ENCODE measurements around the gene FOXO4. TPM values are rescaled to one million over a fixed set of nuclear protein-coding genes. Genes with fewer than 3 reads are reported as not detected.

Gene FOXO4
- total and polyA plus RNA-seq, 2 of the 13 experiments (the other 11 are each of a cell fraction or from before 2014, with no cell fraction given), result 5.1 to 5.7 TPM

GRCh38 chrX:71068044-71068918 is 27.4 kb upstream of the FOXO4 start, which contains the start of gene SNX12 (continued):
- TF ChIP-seq CREB3 (CRISPR knock-in tag; IDR thresholded peaks at IDR 0.05), result no peak
- no peak for TF ChIP-seq MATR3 (CRISPR knock-in tag; IDR thresholded peaks at IDR 0.05)
- peak; percentile 51 for TF ChIP-seq HNRNPLL (IDR thresholded peaks at IDR 0.05; ENCODE audit: low read depth, low read length, poor library complexity, severe bottlenecking)
- TF ChIP-seq EHMT2 (IDR thresholded peaks at IDR 0.05; ENCODE audit: borderline replicate concordance, low read depth, low read length), result no peak
- peak; percentile 29; the same call in 1 of the 2 replicates for TF ChIP-seq ZNF772 (CRISPR knock-in tag; IDR thresholded peaks at IDR 0.05)
- TF ChIP-seq ATF6 (CRISPR knock-in tag; conservative IDR thresholded peaks at IDR 0.05), result no peak
- TF ChIP-seq NR1H2 (CRISPR knock-in tag; IDR thresholded peaks at IDR 0.05; ENCODE audit: borderline replicate concordance, low read depth), result no peak
- no peak for TF ChIP-seq SRSF9 (IDR thresholded peaks at IDR 0.05; ENCODE audit: borderline replicate concordance, insufficient read depth, low read depth, low read length, poor library complexity, severe bottlenecking)
- peak; percentile 75 for TF ChIP-seq PHF8 (CRISPR knock-in tag; IDR thresholded peaks at IDR 0.05)
- TF ChIP-seq ZHX2 (IDR thresholded peaks at IDR 0.05; ENCODE audit: low read depth), result 0 out of 2 replicates have a peak, but pooled peaks have one; percentile 63
- TF ChIP-seq ZHX2 (CRISPR knock-in tag; IDR thresholded peaks at IDR 0.05; ENCODE audit: borderline replicate concordance), result no peak
- TF ChIP-seq NR2F1 (CRISPR knock-in tag; IDR thresholded peaks at IDR 0.05), result no peak
- no peak for TF ChIP-seq TRIM22 (IDR thresholded peaks at IDR 0.05)
- TF ChIP-seq ZNF780A (CRISPR knock-in tag; IDR thresholded peaks at IDR 0.05), result no peak
- TF ChIP-seq KLF6 (CRISPR knock-in tag; IDR thresholded peaks at IDR 0.05), result no peak
- peak; percentile 33; the same call in 1 of the 2 replicates for TF ChIP-seq SOX5 (CRISPR knock-in tag; IDR thresholded peaks at IDR 0.05; ENCODE audit: borderline replicate concordance)
- no peak for TF ChIP-seq HNRNPH1 (optimal IDR thresholded peaks at IDR 0.05; ENCODE audit: low read depth, low read length)
- no peak for TF ChIP-seq SNAPC2 (CRISPR knock-in tag; IDR thresholded peaks at IDR 0.05)

All from HepG2 (cell line).